ENCODE data around the gene MRPL19. TPM values are rescaled to one million over a fixed set of nuclear protein-coding genes. Genes with fewer than 3 reads are reported as not detected.

MRPL19 gene
- total and polyA plus RNA-seq, 2 of the 13 experiments (the other 11 are each of a cell fraction or from before 2014, with no cell fraction given): 43.2 to 163 TPM

GRCh38 chr2:75707901-75708300 lies 61.3 kb downstream of the MRPL19 start:
- Histone ChIP-seq H3K4me1 (ENCODE audit: insufficient read depth, low read length) (peaks cover 30% of the 10 kb centered on the region), H3K27me3 (ENCODE audit: control insufficient read depth in 1 of 2, insufficient read depth in 2 of 2, low read length in 2 of 2) (no peaks in the 10 kb centered on the region; a peak in 1 of 5 replicates), H3K9me3 (ENCODE audit: low read length) (no peaks in the 10 kb centered on the region), H4K20me1 (ENCODE audit: insufficient read depth, low read length) (no peaks in the 10 kb centered on the region), H3K4me3 (replicated peaks in 1 of 3; ENCODE audit: insufficient read depth in 1 of 3, low read depth in 2 of 3, low read length in 3 of 3) (no peak overlapping the region), H3K4me2 (ENCODE audit: low read depth, low read length) (0 out of 2 replicates have a peak overlapping the region, but pooled peaks have one; percentile 99), H3K9ac (ENCODE audit: insufficient read depth, low read depth, low read length) (no peak overlapping the region), H3K79me2 (ENCODE audit: insufficient read depth, low read length) (peaks cover 33% of the 10 kb centered on the region), H2AFZ (ENCODE audit: low read length) (no peak overlapping the region), H3K27ac (ENCODE audit: extremely low read length, insufficient read depth, low read length) (no peak overlapping the region), H3K36me3 (replicated peaks in 1 of 2; ENCODE audit: control insufficient read depth in 1 of 2, insufficient read depth in 2 of 2, low read length in 2 of 2) (peaks cover 6 to 29% of the 10 kb centered on the region in 2 experiments)
- TF ChIP-seq NBN (conservative IDR thresholded peaks at IDR 0.05) (no peak), UBTF (CRISPR knock-in tag; IDR thresholded peaks at IDR 0.05) (no peak), ONECUT2 (CRISPR knock-in tag; IDR thresholded peaks at IDR 0.05) (no peak), GMEB2 (CRISPR knock-in tag; IDR thresholded peaks at IDR 0.05; ENCODE audit: low read depth) (no peak), TBX3 (IDR thresholded peaks at IDR 0.05; ENCODE audit: borderline replicate concordance) (no peak), NCOA2 (CRISPR knock-in tag; IDR thresholded peaks at IDR 0.05) (no peak), DRAP1 (CRISPR knock-in tag; IDR thresholded peaks at IDR 0.05) (no peak), E2F2 (CRISPR knock-in tag; IDR thresholded peaks at IDR 0.05; ENCODE audit: borderline replicate concordance) (no peak)
- peak; percentile 12 for FAIRE-seq
- DNase-seq (ENCODE audit: low spot score): no peak
- POLR2A ChIA-PET: no interaction called here
- intact Hi-C loops (cut with micrococcal nuclease; ENCODE audit: unreplicated experiment): no loop called here
- no TSS peak for BruUV-seq (replicated peaks)
- CTCF ChIA-PET (ENCODE audit: low intra/inter-chr PET ratio, low total read pairs): no interaction called here
- in situ Hi-C loops (cut with HindIII; ENCODE audit: extremely low pct_ligation_motif_present, low pct_unique_long_range_greater_than_20kb): no loop called here
- no peak for ATAC-seq
- 98% methylated on average over 3 of the region's 3 CpGs for WGBS (ENCODE audit: low lambda C conversion rate)

Data from HepG2 (cell line).